Ammon's horn (tissue), 1 donor: ENCODE results near the gene MAJIN.

Source experiments
- DNase-seq: peaks from one replicate; pipeline ENCODE4 v3.0.0-alpha.2; 2016; ENCODE audit warnings: low spot score

Gene MAJIN

GRCh38 chr11:64911689-64912088 is 60.2 kb downstream of the MAJIN start:
- DNase-seq = no peak

- no peak for DNase-seq
Observed at GRCh38 chr11:64911142-64911541, 60.8 kb downstream of the MAJIN start.

GRCh38 chr11:64910451-64911093 is 61.3 kb downstream of the MAJIN start:
- no peak for DNase-seq

GRCh38 chr11:64909653-64910343 is 62.1 kb downstream of the MAJIN start:
- DNase-seq = no peak

GRCh38 chr11:64908766-64909165 is 63.1 kb downstream of the MAJIN start:
- no peak for DNase-seq

GRCh38 chr11:64906314-64906635 is 65.6 kb downstream of the MAJIN start:
- DNase-seq = no peak

GRCh38 chr11:64905516-64906313 is 66.2 kb downstream of the MAJIN start:
- DNase-seq = no peak

- no peak for DNase-seq
Observed at GRCh38 chr11:64903291-64903833, 68.5 kb downstream of the MAJIN start.

- DNase-seq = no peak
Observed at GRCh38 chr11:64902102-64902900, 69.6 kb downstream of the MAJIN start.

- DNase-seq = no peak
Observed at GRCh38 chr11:64900774-64901173, 71.1 kb downstream of the MAJIN start.

- no peak for DNase-seq
Observed at GRCh38 chr11:64900263-64900678, 71.6 kb downstream of the MAJIN start.

- no peak for DNase-seq
Observed at GRCh38 chr11:64898541-64898940, 73.4 kb downstream of the MAJIN start.

- DNase-seq = no peak
Observed at GRCh38 chr11:64898076-64898445, 73.8 kb downstream of the MAJIN start.

- DNase-seq = no peak
Observed at GRCh38 chr11:64897381-64898075, 74.4 kb downstream of the MAJIN start.

- DNase-seq = no peak
Observed at GRCh38 chr11:64896448-64897022, 75.4 kb downstream of the MAJIN start.

- DNase-seq = no peak
Observed at GRCh38 chr11:64894812-64895452, 77.0 kb downstream of the MAJIN start.

GRCh38 chr11:64894070-64894811 is 77.7 kb downstream of the MAJIN start:
- peak; percentile 82 for DNase-seq

- DNase-seq = no peak
Observed at GRCh38 chr11:64893194-64894069, 78.5 kb downstream of the MAJIN start.

- DNase-seq = no peak
Observed at GRCh38 chr11:64892838-64893193, 79.1 kb downstream of the MAJIN start.
